OCI-LY3 (cell line): ENCODE measurements around the gene DDX5.

ENCODE experiments used
- CTCF ChIP-seq: fragments of 200-600, 300-600 bp; sonication (generic); IDR thresholded peaks from 2 replicates; pipeline ENCODE4 v1.5.1; 2014; ENCODE audit warnings: antibody characterized with exemption, low read length, low read depth
- EZH2phosphoT487 ChIP-seq: fragments of 200-600 bp; shearing (Covaris generic); IDR thresholded peaks from 2 replicates; pipeline ENCODE4 v1.6.1; 2018; ENCODE audit warnings: antibody characterized with exemption, mixed run types, low read depth

DNA sequence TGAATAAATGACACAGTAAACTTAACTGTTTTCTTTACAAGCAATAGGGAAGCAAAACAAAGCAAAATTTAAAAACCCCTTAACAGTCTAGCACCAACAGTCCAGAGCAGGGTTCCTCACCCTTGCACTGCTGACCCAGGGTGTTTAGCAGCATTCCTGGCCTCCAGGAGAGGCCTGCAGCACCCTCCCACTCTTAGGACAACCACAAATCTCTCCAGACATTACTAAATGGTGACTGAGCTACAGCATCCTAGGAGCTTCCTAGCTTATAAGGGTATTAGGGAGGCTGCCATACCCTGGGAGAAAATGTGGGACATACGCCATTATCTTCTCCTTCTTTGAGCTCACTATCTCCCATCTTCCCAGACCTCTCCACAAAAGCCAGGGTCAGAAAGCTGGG is 25.1 kb downstream of the DDX5 start:
- TF ChIP-seq EZH2phosphoT487: no peak
- TF ChIP-seq CTCF: no peak
